Left lung (tissue), 10 donors: Measurements from ENCODE around the gene ANKRD40. TPM values are rescaled to one million over a fixed set of nuclear protein-coding genes. Genes with fewer than 3 reads are reported as not detected.

Source experiments
- ATAC-seq: fragments of 200-7000 bp; cut with Tn5 transposase; one replicate; pipeline ENCODE4 v1.9.1; 2020; ENCODE audit warnings: moderate library complexity
- DNase-seq, 4 donors: peaks; one replicate each; pipeline ENCODE4 v3.0.0-alpha.2; 2013 to 2020
- H3K27ac ChIP-seq, 2 donors: fragments of 200-600 bp; sonication (generic) in 1 of 2; one replicate each; pipeline versions ENCODE4 v1.5.0 to v1.8.0; 2020 to 2021
- H3K27me3 ChIP-seq, 2 donors: fragments of 200-600 bp; sonication (generic) in 1 of 2; one replicate each; pipeline versions ENCODE4 v1.5.0 to v1.8.0; 2020 to 2021
- H3K36me3 ChIP-seq, 2 donors: fragments of 200-600 bp; sonication (generic) in 1 of 2; one replicate each; pipeline versions ENCODE4 v1.5.0 to v1.8.0; 2020 to 2021
- H3K4me1 ChIP-seq, 2 donors: fragments of 200-600 bp; one replicate each; pipeline ENCODE4 v1.8.0; 2021
- H3K4me3 ChIP-seq, 2 donors: fragments of 200-600 bp; sonication (generic) in 1 of 2; one replicate each; pipeline versions ENCODE4 v1.5.0 to v1.8.0; 2020 to 2021; ENCODE audit warnings: mild to moderate bottlenecking in 1 of 2
- H3K9me3 ChIP-seq, 2 donors: fragments of 200-600 bp; sonication (generic) in 1 of 2; one replicate each; pipeline versions ENCODE4 v1.5.0 to v1.8.0; 2020 to 2021
- CTCF ChIP-seq, 2 donors: fragments of 200-600 bp; sonication (generic) in 1 of 2; IDR thresholded peaks; one replicate each; pipeline versions ENCODE4 v1.5.0 to v1.8.0; 2021; ENCODE audit warnings: antibody characterized with exemption in 2 of 2
- intact Hi-C, 2 donors: fragments of 100-400 bp; cut with DNase I; formaldehyde crosslinking; loops; one replicate each; pipeline versions ENCODE4 v1.11.2 to v1.14.2; 2022
- polyA plus RNA-seq, 6 donors: library from polyadenylated mRNA; unstranded; fragments of 120-200 nt; gene quantifications; one replicate each; pipeline ENCODE4 v1.2.1, GENCODE V29; 2013; ENCODE audit not compliant: insufficient read length in 6 of 6
- total RNA-seq, 2 donors: library from RNA; stranded (reverse); fragmentation: NEBNext Ultra II Directional; extraction: Animal tissue kit (Norgen Biotek cat#: 25700); gene quantifications; one replicate each; pipeline ENCODE4 v1.2.1, GENCODE V29; 2021
- donor health status: DM: no; HTN: yes; CAD: no.
- donor health status: DM: no; HTN: no; CAD: no.

The ANKRD40 gene
- total and polyA plus RNA-seq, 8 donors = 42.2 to 52.0 (median 46.6) TPM

GRCh38 chr17:50661795-50662391, 45.8 kb downstream of the ANKRD40 start:
- intact Hi-C loops = no loop called here
- Histone ChIP-seq H3K27me3 (no peaks in the 10 kb centered on the region), H3K4me1 (peaks cover 21 to 31% of the 10 kb centered on the region in 2 donors), H3K9me3 (no peaks in the 10 kb centered on the region), H3K27ac (peak overlapping the region; percentile 57 to 75), H3K36me3 (no peaks in the 10 kb centered on the region), H3K4me3 (no peak overlapping the region)
- no peak for TF ChIP-seq CTCF (IDR thresholded peaks at IDR 0.05)
- DNase-seq = peak in 3 of 4 donors; percentile 45 to 79 (median 71)
- peak; percentile 85 for ATAC-seq

- no peaks in the 10 kb centered on the region for H3K27me3 ChIP-seq
- ATAC-seq (no peak), DNase-seq (peak in 1 of 4 donors; percentile 0)
- H3K4me1 ChIP-seq = peaks cover 21 to 31% of the 10 kb centered on the region in 2 donors
- intact Hi-C loops = no loop called here
- peak overlapping the region; percentile 57 to 75 for H3K27ac ChIP-seq
- H3K36me3 ChIP-seq = no peaks in the 10 kb centered on the region
- H3K9me3 ChIP-seq = no peaks in the 10 kb centered on the region
- TF ChIP-seq CTCF (IDR thresholded peaks at IDR 0.05) = no peak
- no peak overlapping the region for H3K4me3 ChIP-seq
Measured at GRCh38 chr17:50661348-50661747, 46.4 kb downstream of the ANKRD40 start.

GRCh38 chr17:50660887-50661345, 46.8 kb downstream of the ANKRD40 start:
- no peak overlapping the region for H3K4me3 ChIP-seq
- H3K27me3 ChIP-seq = no peaks in the 10 kb centered on the region
- TF ChIP-seq CTCF (IDR thresholded peaks at IDR 0.05) = no peak
- peaks cover 21 to 31% of the 10 kb centered on the region in 2 donors for H3K4me1 ChIP-seq
- H3K27ac ChIP-seq = peak overlapping the region; percentile 57 to 75
- intact Hi-C loops = no loop called here
- DNase-seq (peak in 1 of 4 donors; percentile 79), ATAC-seq (peak; percentile 8)
- H3K9me3 ChIP-seq = no peaks in the 10 kb centered on the region
- no peaks in the 10 kb centered on the region for H3K36me3 ChIP-seq

GRCh38 chr17:50660042-50660886, 47.5 kb downstream of the ANKRD40 start:
- H3K36me3 ChIP-seq = no peaks in the 10 kb centered on the region
- DNase-seq (peak in 3 of 4 donors; percentile 51 to 72 (median 57)), ATAC-seq (peak; percentile 60)
- H3K4me1 ChIP-seq = peaks cover 21 to 31% of the 10 kb centered on the region in 2 donors
- TF ChIP-seq CTCF (IDR thresholded peaks at IDR 0.05) = no peak
- H3K9me3 ChIP-seq = no peaks in the 10 kb centered on the region
- intact Hi-C loops = no loop called here
- peak overlapping the region; percentile 57 to 75 for H3K27ac ChIP-seq
- no peak overlapping the region for H3K4me3 ChIP-seq
- no peaks in the 10 kb centered on the region for H3K27me3 ChIP-seq

GRCh38 chr17:50659179-50659578, 48.5 kb downstream of the ANKRD40 start:
- ATAC-seq (no peak), DNase-seq (peak in 1 of 4 donors; percentile 41)
- Histone ChIP-seq H3K36me3 (no peaks in the 10 kb centered on the region), H3K4me3 (no peak overlapping the region), H3K27me3 (no peaks in the 10 kb centered on the region), H3K27ac (no peak overlapping the region), H3K4me1 (peaks cover 21 to 31% of the 10 kb centered on the region in 2 donors), H3K9me3 (no peaks in the 10 kb centered on the region)
- TF ChIP-seq CTCF (IDR thresholded peaks at IDR 0.05) = no peak
- intact Hi-C loops = no loop called here
